ENCODE data around the gene RAB43. TPM values are rescaled to one million over a fixed set of nuclear protein-coding genes. Genes with fewer than 3 reads are reported as not detected.
"Not testable (repeated sequence)": the region's sequence is repeated elsewhere in the genome, so short reads cannot be mapped to it uniquely, and the experiment has no call there.

RAB43 gene
- total RNA-seq, 1 experiment from 2014 or later, result 10.7 TPM

DNA sequence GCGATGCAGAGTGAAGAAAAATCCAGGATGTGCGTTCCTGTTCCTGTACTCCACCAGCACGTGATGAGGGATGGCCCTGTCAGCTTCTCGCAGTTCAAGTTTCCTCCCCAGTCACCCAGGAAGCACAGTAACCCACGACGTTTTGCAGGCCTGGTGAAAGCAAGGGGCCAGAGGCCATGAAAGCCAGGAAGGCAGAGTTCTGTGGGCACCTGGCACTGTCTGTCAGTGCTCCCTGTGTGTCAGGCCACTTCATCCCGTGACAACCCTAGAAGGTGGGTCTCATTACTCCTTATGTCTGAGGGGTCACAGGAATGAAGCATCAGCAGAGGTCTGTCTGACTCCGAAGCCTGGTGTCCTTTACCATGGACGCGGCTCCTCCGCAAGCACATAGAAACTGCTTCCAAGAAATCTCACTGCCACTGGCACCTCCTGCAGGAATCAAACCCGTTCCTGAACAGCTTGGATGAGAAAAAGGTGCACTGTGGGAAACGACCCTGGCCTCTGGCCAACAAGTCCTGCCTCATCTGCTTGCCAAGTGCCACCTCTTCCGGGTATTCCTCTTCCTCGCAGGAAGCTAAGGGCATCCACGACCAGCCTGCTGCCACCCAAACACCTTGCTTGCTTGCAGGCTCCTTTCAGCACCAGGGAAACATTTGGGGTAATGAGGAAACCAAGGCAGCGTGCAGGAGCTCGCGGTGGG lies 14.6 kb downstream of the RAB43 start:
- Histone ChIP-seq H3K27me3 (no peaks in the 10 kb centered on the region), H3K36me3 (no peaks in the 10 kb centered on the region; the same call in 1 of the 2 replicates), H3K4me3 (no peak overlapping the region), H3K9me3 (no peaks in the 10 kb centered on the region)
- no peak for DNase-seq

DNA sequence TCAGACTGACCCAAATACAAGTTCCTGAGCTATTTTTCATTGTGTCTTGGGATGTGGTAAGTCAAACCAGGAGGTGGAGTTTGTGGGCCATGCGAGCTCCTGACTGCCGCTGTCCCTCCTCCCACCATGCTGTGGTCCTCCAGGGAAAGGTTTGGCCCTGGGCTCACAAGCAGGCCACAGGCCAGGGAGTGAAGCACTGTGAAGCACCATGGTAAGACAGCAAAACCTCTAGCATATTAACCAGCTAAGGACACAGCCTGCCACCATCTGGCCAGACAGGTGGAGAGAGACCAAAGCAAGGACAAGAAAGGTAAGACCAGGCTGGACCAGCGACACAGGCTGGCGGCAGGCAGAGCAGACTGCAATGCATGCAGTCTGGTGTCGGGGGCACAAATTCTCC lies 15.3 kb downstream of the RAB43 start:
- Histone ChIP-seq H3K36me3 (no peaks in the 10 kb centered on the region; the same call in 1 of the 2 replicates), H3K9me3 (no peaks in the 10 kb centered on the region), H3K27me3 (no peaks in the 10 kb centered on the region), H3K4me3 (no peak overlapping the region)
- no peak for DNase-seq

DNA sequence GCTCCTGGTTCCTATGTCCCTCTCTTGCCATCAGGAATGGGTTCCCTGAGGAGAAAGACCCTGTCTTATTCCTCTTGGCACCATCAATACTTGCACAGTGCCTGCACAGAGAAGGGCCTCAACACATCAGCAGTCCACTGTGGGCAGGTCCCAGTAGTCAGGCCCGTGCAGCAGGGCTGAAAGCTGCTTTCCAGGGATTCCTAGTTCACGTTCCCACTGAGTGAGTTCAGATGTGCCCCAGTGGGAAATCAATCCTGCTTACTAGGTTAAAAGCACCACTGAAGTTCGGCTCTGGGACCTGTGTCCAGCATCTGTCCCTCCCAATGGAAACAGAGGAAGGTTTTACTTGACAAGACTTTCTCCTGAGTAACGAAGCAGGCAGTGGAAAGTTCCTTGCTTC lies 15.7 kb downstream of the RAB43 start:
- DNase-seq, result no peak
- Histone ChIP-seq H3K4me3 (no peak overlapping the region), H3K27me3 (no peaks in the 10 kb centered on the region), H3K36me3 (no peaks in the 10 kb centered on the region; the same call in 1 of the 2 replicates), H3K9me3 (no peaks in the 10 kb centered on the region)

DNA sequence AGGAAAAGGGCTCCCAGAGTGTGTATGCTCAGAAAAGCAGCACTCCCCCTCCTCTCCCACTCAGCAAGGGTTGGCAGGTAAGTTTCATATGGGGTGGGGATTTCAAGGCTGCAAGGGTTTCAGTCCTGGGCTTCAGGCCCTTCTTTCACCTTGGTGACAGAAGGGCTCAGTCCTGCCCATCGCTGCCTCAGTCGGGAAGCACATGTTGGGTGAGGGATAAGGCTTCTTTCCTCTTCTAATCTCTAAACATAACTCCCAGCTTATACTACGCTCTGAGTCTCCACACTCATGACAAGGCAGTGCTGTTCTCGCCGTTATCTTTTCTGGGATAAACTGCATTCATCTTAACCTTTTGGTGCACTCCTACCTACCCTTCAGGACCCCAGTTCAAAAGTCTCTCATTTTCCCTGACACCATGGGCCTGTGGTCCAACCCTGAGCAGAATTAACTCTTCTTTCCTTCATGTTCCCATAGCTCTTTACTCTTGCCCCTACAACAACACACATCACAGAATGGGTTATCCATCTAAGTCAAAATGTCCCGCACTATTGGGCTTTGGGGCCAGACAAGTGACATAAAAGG lies 17.0 kb downstream of the RAB43 start:
- Histone ChIP-seq H3K4me3 (no peak overlapping the region), H3K27me3 (no peaks in the 10 kb centered on the region), H3K36me3 (0 out of 2 replicates have a peak, but pooled peaks cover 5% of the 10 kb centered on the region), H3K9me3 (0 out of 2 replicates have a peak, but pooled peaks cover 2% of the 10 kb centered on the region)
- no peak for DNase-seq

DNA sequence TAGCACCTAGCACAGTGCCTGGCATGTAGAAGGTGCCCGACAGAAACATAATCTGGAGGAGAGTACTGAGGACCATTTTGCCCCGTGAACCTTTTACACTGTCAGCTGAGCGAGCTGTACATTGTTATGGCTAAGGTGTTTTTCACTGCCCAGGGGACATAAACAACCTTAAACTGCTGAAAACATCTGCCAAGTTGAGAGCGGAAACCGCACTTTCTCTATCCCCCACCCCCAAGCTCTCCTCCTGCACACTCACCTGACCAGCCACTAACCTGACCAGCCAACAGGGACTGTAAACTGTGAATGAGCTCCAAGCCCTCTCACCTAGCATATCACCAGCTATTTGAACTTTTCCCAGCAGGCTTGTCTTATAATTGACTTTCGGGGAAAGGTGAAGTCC lies 17.6 kb downstream of the RAB43 start:
- Histone ChIP-seq H3K4me3 (no peak overlapping the region), H3K27me3 (no peaks in the 10 kb centered on the region), H3K9me3 (0 out of 2 replicates have a peak, but pooled peaks cover 2% of the 10 kb centered on the region), H3K36me3 (0 out of 2 replicates have a peak, but pooled peaks cover 5% of the 10 kb centered on the region)
- no peak for DNase-seq

DNA sequence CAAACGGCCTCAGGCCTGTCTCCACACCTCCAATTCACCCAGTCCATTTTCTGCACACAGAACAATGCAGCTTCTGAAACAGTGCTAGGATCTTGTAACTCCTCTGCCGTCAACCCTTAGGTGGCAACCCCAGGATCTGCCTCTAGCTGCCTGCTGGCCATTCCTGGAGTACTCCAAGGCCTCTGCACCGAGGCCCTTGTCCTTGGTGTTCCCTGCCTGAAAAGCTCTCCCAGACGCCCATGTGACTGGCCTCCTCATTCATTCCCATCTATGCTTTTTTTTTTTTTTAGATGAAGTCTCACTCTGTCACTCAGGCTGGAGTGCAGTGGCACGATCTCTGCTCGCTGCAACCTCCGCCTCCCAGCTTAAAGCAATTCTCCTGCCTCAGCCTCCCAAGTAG lies 18.3 kb downstream of the RAB43 start:
- 0 out of 2 replicates have a peak, but pooled peaks cover 5% of the 10 kb centered on the region for H3K36me3 ChIP-seq
- no peak overlapping the region for H3K4me3 ChIP-seq
- no peaks in the 10 kb centered on the region for H3K27me3 ChIP-seq
- 0 out of 2 replicates have a peak, but pooled peaks cover 2% of the 10 kb centered on the region for H3K9me3 ChIP-seq
- DNase-seq, result no peak

DNA sequence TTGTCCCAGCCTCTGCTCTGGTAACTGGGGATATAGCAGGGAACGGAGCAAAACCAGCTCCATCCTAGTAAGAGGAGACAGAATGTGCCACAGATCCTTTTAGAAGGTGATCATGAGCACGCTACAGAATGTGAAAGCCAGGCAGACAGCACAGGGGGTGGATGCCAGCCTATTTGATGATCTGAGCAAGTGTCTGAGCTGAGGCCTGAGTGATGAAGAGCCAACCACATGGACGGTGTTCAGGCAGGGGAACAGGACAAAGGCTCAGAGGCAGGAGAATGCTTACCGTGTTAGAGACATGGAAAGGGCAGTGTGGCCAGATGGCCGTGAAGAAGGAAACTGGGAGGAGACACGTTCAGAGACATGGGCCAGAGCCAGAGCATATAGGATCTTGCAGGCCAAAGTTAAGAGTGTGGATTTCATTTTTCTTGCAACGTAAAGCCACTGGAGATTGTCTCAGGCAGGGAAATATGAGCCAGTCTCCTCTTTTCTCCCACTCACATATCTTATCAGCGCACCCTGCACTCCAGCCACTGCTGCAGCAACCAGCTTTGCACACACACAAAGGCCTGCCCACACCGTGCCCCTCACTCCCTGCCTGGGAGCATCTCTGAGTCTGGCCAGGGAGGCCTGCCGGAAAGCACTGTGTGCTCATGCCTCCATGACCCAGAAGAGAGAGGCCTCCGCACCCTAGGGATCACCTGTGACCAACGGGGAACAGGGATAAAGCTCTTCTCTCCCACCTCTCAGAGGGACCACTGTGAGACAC lies 20.1 kb downstream of the RAB43 start:
- Histone ChIP-seq H3K9me3 (0 out of 2 replicates have a peak, but pooled peaks cover 2% of the 10 kb centered on the region), H3K27me3 (no peaks in the 10 kb centered on the region), H3K4me3 (no peak overlapping the region), H3K36me3 (0 out of 2 replicates have a peak, but pooled peaks cover 5% of the 10 kb centered on the region)
- no peak for DNase-seq

DNA sequence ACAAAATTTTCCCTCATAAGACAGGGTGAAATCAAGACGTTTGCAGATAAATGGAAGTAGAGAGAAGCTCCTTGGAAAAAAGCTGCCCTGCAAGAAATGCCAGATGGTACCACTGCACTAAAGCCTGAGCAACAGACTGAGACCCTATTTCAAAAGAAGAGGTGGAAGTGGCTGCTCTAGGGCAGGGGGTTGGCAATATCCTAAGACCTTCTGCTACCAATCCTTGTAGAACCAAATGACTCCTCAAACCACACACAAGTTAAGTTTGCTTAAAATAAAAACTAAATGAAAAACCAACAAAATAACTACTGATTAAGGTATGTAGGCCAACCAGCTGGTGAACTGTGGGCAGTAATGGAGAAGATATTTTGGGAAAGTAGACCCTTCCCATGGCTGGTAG lies 21.3 kb downstream of the RAB43 start:
- Histone ChIP-seq H3K4me3 (no peak overlapping the region), H3K27me3 (no peaks in the 10 kb centered on the region), H3K9me3 (0 out of 2 replicates have a peak, but pooled peaks cover 2% of the 10 kb centered on the region), H3K36me3 (0 out of 2 replicates have a peak, but pooled peaks cover 5% of the 10 kb centered on the region)
- DNase-seq, result no peak

DNA sequence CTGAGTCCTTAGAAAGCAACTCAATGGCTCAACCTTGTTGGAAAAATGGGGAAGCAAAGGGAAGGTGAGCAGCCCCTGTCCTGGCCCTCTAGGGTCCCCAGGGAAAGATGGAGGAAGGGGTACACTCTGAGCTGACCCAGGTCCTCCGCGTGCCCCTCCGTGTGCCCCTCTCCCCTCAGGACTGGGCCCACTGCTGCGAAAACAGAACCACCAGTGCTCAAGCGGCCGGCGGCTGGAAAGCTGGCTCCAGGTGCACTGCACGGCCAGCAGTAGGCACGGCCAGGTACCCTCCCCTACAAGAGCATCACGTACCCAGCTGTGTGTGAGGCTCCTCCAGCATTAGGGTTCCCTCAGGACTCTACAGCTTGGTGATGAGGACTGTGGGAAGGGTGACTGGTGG lies 26.3 kb downstream of the RAB43 start:
- no peak overlapping the region for H3K4me3 ChIP-seq
- H3K36me3 ChIP-seq, result peaks cover 16% of the 10 kb centered on the region
- H3K9me3 ChIP-seq, result 0 out of 2 replicates have a peak, but pooled peaks cover 2% of the 10 kb centered on the region
- no peak for DNase-seq
- no peaks in the 10 kb centered on the region for H3K27me3 ChIP-seq

DNA sequence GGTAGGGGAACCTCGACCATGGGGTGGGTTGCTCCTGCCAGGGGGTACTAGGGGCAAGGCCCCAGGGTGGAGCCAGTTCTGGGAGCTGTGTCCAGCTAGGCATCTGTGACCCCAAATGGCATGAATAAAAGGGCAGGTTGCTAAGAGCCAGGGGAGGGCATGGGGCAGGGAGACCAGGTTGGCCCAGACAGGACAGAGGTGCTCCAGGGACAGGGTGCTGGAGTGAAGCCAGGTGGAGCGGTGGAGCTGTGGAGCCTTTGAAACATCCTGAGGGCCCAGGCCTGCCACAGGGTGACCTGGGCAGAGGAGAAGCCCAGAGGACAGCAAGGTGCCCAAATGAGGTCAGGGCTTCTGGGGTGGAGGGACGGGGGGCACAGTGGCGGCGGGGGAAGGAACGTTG lies 33.3 kb downstream of the RAB43 start:
- DNase-seq, H3K36me3 ChIP-seq, H3K9me3 ChIP-seq, H3K4me3 ChIP-seq, H3K27me3 ChIP-seq: not testable (repeated sequence)

DNA sequence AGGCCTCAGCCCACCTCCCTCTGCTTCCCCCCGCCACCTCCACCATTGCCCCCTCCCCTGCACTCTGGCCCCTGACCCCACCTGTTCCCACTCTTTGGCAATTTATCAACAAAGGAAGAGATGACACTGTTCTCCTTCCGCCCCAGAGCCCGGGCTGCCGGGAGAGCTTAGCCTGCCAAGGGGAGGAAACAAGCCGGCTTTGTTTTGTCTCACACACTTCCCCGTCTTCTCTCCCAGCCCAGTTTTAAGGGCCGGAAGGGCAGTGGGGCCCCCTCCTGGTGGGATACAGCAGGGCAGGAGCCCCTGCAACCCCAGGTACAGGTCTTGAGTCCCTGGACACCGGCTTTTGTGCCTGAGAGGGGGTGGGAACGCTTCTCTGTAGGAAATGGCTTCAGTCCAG lies 33.7 kb downstream of the RAB43 start:
- not testable (repeated sequence) for H3K27me3 ChIP-seq, H3K4me3 ChIP-seq, H3K36me3 ChIP-seq, H3K9me3 ChIP-seq
- DNase-seq, result peak; percentile 42

DNA sequence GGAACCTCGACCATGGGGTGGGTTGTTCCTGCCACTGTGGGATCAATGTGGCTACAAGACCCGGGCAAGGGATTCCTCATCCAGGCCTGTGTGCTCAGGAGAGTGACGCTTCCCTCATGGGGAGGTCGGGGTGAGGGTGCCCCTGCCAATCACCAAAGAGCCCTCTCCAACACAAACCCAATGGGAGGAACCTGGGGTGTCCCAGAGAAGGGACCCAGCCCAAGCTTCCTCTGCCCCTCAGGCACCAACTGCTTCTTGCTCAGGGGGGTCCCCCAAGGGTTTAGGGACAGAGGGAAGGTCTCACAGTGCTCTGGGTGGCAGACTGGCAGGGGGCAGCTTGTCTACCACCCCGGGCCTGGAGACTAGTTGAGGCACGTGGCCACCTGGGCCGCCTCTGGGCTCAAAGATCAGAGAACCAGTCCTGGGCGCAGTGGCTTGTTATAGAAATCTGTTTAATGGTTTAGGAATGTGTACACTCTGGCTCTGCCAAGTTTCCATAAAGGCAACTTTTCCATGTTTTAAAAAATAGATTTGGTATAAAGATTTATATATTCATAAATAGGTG lies 34.4 kb downstream of the RAB43 start:
- Histone ChIP-seq H3K9me3 (no peaks in the 10 kb centered on the region), H3K27me3 (no peaks in the 10 kb centered on the region), H3K36me3 (peaks cover 6% of the 10 kb centered on the region), H3K4me3 (no peak overlapping the region)
- peak; percentile 24 for DNase-seq

DNA sequence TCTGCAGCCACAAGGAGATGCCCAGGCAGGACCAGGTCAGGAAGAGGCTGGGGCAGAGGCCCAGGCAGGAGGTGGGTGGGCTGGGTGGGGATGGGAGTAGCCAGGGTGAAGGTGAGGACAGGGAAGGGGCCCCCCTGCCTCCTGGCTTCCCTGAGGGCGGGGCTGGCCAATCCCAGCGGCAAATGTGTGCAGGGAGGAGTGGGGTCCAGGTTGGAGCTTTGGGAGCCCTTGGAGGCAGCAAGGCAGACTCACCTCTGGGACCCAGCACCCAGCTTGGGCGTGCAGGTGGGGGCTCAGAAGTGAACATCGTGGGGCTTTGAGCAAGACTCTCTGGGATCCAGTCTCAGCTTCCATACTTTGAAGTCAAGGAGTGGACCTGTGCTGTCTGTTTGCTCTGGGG lies 35.8 kb downstream of the RAB43 start:
- Histone ChIP-seq H3K27me3 (no peaks in the 10 kb centered on the region), H3K9me3 (no peaks in the 10 kb centered on the region), H3K36me3 (no peaks in the 10 kb centered on the region; the same call in 1 of the 2 replicates), H3K4me3 (no peak overlapping the region)
- DNase-seq, result no peak

DNA sequence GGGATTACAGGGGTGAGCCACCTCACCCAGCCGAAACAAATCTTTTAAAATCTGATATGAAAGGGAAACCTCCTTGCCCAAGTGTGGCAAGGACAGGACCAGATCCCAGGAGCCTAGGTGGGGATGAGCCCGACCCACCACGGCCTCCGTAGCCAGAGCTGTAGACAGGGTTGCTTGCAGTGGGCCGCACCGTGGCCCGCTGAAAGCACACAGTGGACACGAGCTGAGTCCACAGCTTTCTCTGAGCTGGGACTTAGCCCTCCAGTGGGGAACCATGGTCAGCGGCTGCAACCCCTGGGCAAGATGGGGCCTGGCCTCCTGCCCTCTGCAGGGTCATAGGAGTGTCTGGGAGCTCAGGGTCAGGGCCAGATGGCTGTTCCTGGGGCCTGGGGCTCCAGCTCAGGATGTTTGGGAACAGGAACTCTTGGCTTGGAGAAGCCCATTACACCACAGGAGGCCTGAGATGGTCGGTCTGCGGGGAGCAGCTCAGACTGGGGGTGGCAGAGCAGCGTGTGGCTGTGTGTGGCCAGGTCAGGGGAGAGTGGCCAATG lies 36.4 kb downstream of the RAB43 start:
- Histone ChIP-seq H3K4me3 (no peak overlapping the region), H3K9me3 (no peaks in the 10 kb centered on the region), H3K36me3 (no peaks in the 10 kb centered on the region; the same call in 1 of the 2 replicates), H3K27me3 (no peaks in the 10 kb centered on the region)
- no peak for DNase-seq

DNA sequence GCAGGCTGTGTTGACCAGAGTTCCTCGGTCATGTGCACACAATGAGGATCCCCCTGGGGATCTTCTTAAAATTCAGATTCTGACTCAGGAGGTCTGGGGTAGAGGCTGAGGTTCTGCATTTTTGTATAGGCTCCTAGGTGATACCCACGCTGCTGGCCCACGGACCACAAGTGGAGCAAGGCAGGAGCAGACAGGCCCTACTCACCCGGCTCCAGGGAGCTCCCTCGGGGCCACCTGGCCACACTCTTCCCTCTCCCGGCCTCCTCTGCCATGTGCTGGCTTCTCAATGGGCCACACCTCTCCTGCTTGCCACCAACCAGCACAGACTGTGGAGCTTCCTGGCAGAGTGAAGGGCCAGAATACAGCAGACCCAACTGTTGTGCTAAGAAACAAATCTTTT lies 37.1 kb downstream of the RAB43 start:
- no peaks in the 10 kb centered on the region; the same call in 1 of the 2 replicates for H3K36me3 ChIP-seq
- H3K4me3 ChIP-seq, result no peak overlapping the region
- no peak for DNase-seq
- H3K9me3 ChIP-seq, result no peaks in the 10 kb centered on the region
- no peaks in the 10 kb centered on the region for H3K27me3 ChIP-seq

DNA sequence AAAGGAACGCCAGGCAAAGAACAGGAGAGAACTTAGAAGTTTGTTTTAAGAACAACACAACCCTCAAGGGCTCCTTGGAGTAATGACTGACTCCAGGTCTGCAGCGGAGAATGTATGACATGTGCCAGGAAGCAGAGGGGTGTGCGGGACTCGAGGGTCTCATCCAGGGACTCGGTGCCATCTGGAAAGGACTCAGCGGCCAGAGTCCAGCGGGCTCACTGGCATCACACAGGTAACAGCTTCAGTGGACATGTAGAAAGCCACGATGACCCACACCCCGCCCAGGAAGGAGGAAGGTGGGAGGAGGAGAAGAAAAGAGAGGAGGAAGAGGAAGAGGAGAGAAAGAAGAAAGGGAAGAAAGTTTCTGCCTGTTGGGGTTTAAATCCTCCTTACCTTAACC lies 39.6 kb downstream of the RAB43 start:
- no peaks in the 10 kb centered on the region for H3K27me3 ChIP-seq
- H3K4me3 ChIP-seq, result no peak overlapping the region
- no peaks in the 10 kb centered on the region for H3K36me3 ChIP-seq
- H3K9me3 ChIP-seq, result no peaks in the 10 kb centered on the region
- no peak for DNase-seq

DNA sequence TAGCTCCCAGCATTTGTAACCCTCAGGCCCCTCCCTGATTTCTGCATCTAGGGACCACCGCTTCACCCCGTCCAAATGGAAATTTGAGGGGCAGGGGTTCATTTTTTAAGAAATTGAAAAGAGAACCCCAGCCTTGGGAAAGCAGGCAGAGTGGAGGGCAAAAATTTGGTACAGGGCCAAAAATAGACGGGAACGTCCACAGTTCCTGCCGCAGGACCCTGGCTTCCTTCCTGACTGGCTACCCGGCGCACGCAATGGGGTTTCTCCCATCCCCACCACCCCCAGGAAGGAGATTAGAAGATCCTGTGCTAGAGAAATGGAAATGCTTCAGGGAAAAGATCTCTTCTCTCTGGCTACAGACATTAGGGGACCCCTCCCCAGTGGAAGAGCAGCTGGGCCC lies 40.1 kb downstream of the RAB43 start:
- H3K9me3 ChIP-seq, result no peaks in the 10 kb centered on the region
- no peak overlapping the region for H3K4me3 ChIP-seq
- H3K27me3 ChIP-seq, result no peaks in the 10 kb centered on the region
- DNase-seq, result no peak
- no peaks in the 10 kb centered on the region for H3K36me3 ChIP-seq

Measured in MG63 (cell line).